Kidney (tissue), 14 donors: ENCODE measurements around the gene DCHS2. TPM values are rescaled to one million over a fixed set of nuclear protein-coding genes. Genes with fewer than 3 reads are reported as not detected.

ENCODE experiments used
- DNase-seq, 5 donors: peaks; one replicate each; pipeline ENCODE4 v3.0.0-alpha.2; 2013 to 2020
- FAIRE-seq: peaks from 2 replicates; lab custom pipeline; 2012; peaks lifted over from hg19 to GRCh38; lab: Jason Lieb, UNC
- H3K27ac ChIP-seq, 2 donors: one replicate each; pipeline ENCODE4 v1.7.0; 2013; ENCODE audit warnings: low read depth in 2 of 2, low read length in 2 of 2, inconsistent platforms in 1 of 2
- H3K27me3 ChIP-seq: one replicate; pipeline ENCODE4 v1.7.1; 2013; ENCODE audit warnings: low read length, inconsistent platforms; ENCODE audit not compliant: control insufficient read depth, insufficient read depth
- H3K36me3 ChIP-seq, 3 donors: one replicate each; pipeline versions ENCODE4 v1.7.0 to v1.7.1; 2013; ENCODE audit warnings: low read length in 3 of 3, control low read depth in 1 of 3, inconsistent platforms in 1 of 3; ENCODE audit not compliant: insufficient read depth in 3 of 3, control insufficient read depth in 2 of 3
- H3K4me1 ChIP-seq, 3 donors: one replicate each; pipeline versions ENCODE4 v1.7.0 to v1.7.1; 2013; ENCODE audit warnings: low read length in 3 of 3, inconsistent platforms in 1 of 3, low read depth in 1 of 3; ENCODE audit not compliant: control insufficient read depth in 2 of 3, insufficient read depth in 2 of 3
- H3K4me3 ChIP-seq, 3 donors: one replicate each; pipeline versions ENCODE4 v1.7.0 to v1.8.1; 2013; ENCODE audit warnings: low read length in 3 of 3, control low read depth in 1 of 3, inconsistent platforms in 1 of 3
- H3K9ac ChIP-seq, 3 donors: one replicate each; pipeline versions ENCODE4 v1.7.0 to v1.7.1; 2013; ENCODE audit warnings: low read length in 3 of 3, control low read depth in 1 of 3, inconsistent platforms in 1 of 3
- H3K9me3 ChIP-seq, 3 donors: one replicate each; pipeline versions ENCODE4 v1.7.0 to v1.7.1; 2013; ENCODE audit warnings: low read length in 3 of 3, control low read depth in 1 of 3, inconsistent platforms in 1 of 3; ENCODE audit not compliant: control insufficient read depth in 2 of 3, insufficient read depth in 1 of 3
- CTCF ChIP-seq: IDR thresholded peaks from 3 replicates; pipeline ENCODE4 v1.5.1; 2012; ENCODE audit warnings: mild to moderate bottlenecking, moderate library complexity, borderline replicate concordance; ENCODE audit not compliant: insufficient read depth; ENCODE audit errors: extremely low read depth
- intact Hi-C: fragments of 100-400 bp; cut with DNase I; formaldehyde crosslinking; loops from one replicate; pipeline ENCODE4 v1.11.1; 2022
- polyA plus RNA-seq: library from polyadenylated mRNA; stranded (reverse); fragments of 350-450 nt; fragmentation: Illumina TruSeq; extraction: RNeasy Lipid Tissue Mini Kit (QIAGEN cat#74804); gene quantifications from one replicate; pipeline ENCODE4 v1.2.3, GENCODE V29; 2014; ENCODE audit warnings: low read depth, low replicate concordance; ENCODE audit not compliant: insufficient read depth
- total RNA-seq: library from RNA; stranded (reverse); fragmentation: NEBNext Ultra II Directional; extraction: Animal tissue kit (Norgen Biotek cat#: 25700); gene quantifications from one replicate; pipeline ENCODE4 v1.2.1, GENCODE V29; 2021
- donor health status: control.
- donor health status: control.
- donor health status: control.
- donor health status: control.
- donor health status: control.
- donor health status: DM: yes; HTN: yes; CAD: no.
- donor health status: Normal renal cell carcinoma (clear cell type).

The DCHS2 gene
- total and polyA plus RNA-seq, 2 donors from 2014 or later, result 0.47 TPM; not detected in 1

- Histone ChIP-seq H3K9me3 (no peaks in the 10 kb centered on the region), H3K4me1 (no peaks in the 10 kb centered on the region), H3K9ac (no peak overlapping the region), H3K36me3 (no peaks in the 10 kb centered on the region), H3K27me3 (no peaks in the 10 kb centered on the region), H3K27ac (no peak overlapping the region), H3K4me3 (no peak overlapping the region)
- no peak for TF ChIP-seq CTCF
- FAIRE-seq (no peak), DNase-seq (no peak)
- intact Hi-C loops, result no loop called here
These were observed 35.4 kb downstream of the DCHS2 start for GRCh38 chr4:154456240-154456639.

GRCh38 chr4:154455111-154455510 lies 36.5 kb downstream of the DCHS2 start:
- H3K27me3 ChIP-seq, result no peaks in the 10 kb centered on the region
- FAIRE-seq, result no peak

GRCh38 chr4:154454710-154455109 lies 36.9 kb downstream of the DCHS2 start:
- H3K27me3 ChIP-seq, result no peaks in the 10 kb centered on the region
- no peaks in the 10 kb centered on the region for H3K4me1 ChIP-seq
- FAIRE-seq (no peak), DNase-seq (no peak)
- no peaks in the 10 kb centered on the region for H3K36me3 ChIP-seq
- H3K4me3 ChIP-seq, result no peak overlapping the region
- H3K27ac ChIP-seq, result no peak overlapping the region
- TF ChIP-seq CTCF, result no peak
- H3K9ac ChIP-seq, result no peak overlapping the region
- H3K9me3 ChIP-seq, result no peaks in the 10 kb centered on the region
- intact Hi-C loops, result no loop called here

More at GRCh38 chr4:154455111-154455510, 36.5 kb downstream of the DCHS2 start:
- Histone ChIP-seq H3K36me3 (no peaks in the 10 kb centered on the region), H3K4me3 (no peak overlapping the region), H3K4me1 (no peaks in the 10 kb centered on the region), H3K27ac (no peak overlapping the region), H3K9ac (no peak overlapping the region), H3K9me3 (no peaks in the 10 kb centered on the region)
- intact Hi-C loops, result no loop called here
- no peak for DNase-seq
- no peak for TF ChIP-seq CTCF

GRCh38 chr4:154452798-154453346 lies 38.7 kb downstream of the DCHS2 start:
- Histone ChIP-seq H3K36me3 (no peaks in the 10 kb centered on the region), H3K27me3 (no peaks in the 10 kb centered on the region), H3K27ac (no peak overlapping the region), H3K4me3 (no peak overlapping the region), H3K4me1 (no peaks in the 10 kb centered on the region), H3K9ac (no peak overlapping the region), H3K9me3 (no peaks in the 10 kb centered on the region)
- FAIRE-seq, result no peak
- DNase-seq, result no peak
- intact Hi-C loops, result no loop called here
- TF ChIP-seq CTCF, result no peak
